WI38 (cell line): Measurements from ENCODE around the gene MCTP2.
"Not testable (repeated sequence)": the region's sequence is repeated elsewhere in the genome, so short reads cannot be mapped to it uniquely, and the experiment has no call there.

Source experiments
- H3K4me3 ChIP-seq: 2 replicates; pipeline ENCODE4 v1.5.1; 2011; ENCODE audit warnings: low read depth, mild to moderate bottlenecking, control low read depth, low read length
- TF ChIP-seq, protein P1 (sequence below): IDR thresholded peaks from 2 replicates; pipeline ENCODE4 v1.5.1; 2012; ENCODE audit warnings: low read depth, mild to moderate bottlenecking, control low read depth, low read length

The MCTP2 gene

DNA sequence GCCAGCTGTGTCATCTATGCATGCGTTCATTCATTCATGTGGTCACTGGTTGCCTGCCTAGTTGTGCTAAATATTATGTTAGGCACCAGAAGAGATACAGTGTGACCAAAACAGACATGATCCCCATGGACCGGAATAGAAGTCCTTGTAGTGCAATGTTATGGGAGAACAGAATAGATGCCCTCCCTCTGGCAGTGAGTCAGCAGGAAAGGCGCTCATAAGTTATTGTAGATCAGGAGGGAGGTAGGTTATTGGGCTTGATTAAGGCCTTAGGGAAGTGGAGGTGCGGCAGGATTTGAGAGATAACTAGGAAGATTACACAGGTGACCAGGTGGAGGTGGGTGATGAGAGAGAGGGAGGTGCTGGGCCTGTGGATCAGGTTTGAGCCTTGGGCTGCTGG, 5.2 kb downstream of the MCTP2 start:
- no peak overlapping the region for H3K4me3 ChIP-seq
- TF ChIP-seq, protein P1, sequence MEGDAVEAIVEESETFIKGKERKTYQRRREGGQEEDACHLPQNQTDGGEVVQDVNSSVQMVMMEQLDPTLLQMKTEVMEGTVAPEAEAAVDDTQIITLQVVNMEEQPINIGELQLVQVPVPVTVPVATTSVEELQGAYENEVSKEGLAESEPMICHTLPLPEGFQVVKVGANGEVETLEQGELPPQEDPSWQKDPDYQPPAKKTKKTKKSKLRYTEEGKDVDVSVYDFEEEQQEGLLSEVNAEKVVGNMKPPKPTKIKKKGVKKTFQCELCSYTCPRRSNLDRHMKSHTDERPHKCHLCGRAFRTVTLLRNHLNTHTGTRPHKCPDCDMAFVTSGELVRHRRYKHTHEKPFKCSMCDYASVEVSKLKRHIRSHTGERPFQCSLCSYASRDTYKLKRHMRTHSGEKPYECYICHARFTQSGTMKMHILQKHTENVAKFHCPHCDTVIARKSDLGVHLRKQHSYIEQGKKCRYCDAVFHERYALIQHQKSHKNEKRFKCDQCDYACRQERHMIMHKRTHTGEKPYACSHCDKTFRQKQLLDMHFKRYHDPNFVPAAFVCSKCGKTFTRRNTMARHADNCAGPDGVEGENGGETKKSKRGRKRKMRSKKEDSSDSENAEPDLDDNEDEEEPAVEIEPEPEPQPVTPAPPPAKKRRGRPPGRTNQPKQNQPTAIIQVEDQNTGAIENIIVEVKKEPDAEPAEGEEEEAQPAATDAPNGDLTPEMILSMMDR: no peak

DNA sequence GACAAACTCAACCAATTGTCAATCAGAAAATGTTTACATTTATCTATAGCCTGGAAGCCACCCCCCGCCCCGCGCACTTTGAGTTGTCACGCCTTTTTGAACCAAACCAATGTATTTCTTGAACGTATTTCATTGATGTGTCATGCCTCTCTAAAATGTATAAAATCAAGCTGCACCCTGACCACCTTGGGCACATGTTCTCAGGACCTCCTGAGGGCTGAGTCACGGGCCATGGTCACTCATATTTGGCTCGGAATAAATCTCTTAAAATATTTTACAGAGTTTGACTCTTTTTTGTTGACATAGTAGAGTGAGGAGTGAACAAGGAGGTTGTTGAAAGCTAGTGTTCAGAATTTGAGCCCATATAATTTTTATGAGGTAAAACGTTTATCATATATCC, 6.5 kb downstream of the MCTP2 start:
- no peak overlapping the region for H3K4me3 ChIP-seq
- TF ChIP-seq, protein P1: no peak

DNA sequence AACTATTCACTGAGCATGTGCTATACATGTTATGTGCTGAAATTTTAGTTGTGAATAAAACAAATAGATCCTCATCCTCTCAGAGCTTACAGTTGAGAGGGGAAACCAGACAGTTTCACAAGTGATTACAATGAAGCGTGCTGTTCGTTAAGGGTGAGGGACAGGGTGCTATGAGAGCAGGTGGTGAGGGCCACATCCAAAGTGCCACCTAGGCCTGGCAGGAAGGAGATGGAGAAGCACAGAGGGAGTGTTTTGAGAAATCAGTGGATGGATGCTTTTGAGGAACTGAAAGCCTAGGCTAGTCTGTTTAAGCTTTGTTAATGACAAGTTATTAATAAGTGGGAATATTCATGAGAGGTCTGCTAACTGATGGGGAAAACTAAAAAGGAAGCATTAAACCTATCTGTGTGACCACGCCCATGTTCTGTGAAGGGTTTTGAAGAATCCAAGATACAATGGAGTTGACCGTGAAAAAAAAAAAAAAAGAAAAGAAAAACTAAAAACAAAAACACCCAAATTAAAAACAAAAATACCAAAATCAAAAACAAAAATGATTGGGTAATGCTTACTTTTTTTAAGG, 7.3 kb downstream of the MCTP2 start:
- no peak overlapping the region for H3K4me3 ChIP-seq
- TF ChIP-seq, protein P1: no peak

DNA sequence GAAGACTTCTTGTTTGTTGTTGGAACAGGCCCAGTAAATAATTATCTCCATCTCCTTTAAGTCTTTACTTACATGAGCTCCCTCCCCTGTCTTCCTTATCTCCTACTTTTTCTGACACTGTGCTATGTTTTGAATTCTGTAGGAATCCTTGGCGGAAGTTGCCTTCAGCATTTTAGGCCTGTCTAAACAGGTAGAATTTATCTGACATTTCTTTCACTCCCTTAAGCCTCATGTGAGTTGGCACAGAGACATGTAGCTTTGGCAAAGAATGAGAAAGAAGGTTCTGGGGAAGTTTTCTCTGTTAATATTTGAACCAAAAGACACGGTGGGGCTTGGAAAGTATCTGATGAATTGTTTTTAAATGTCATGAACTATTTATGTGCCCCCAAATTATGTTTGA, 8.1 kb downstream of the MCTP2 start:
- no peak overlapping the region for H3K4me3 ChIP-seq
- TF ChIP-seq, protein P1: no peak

DNA sequence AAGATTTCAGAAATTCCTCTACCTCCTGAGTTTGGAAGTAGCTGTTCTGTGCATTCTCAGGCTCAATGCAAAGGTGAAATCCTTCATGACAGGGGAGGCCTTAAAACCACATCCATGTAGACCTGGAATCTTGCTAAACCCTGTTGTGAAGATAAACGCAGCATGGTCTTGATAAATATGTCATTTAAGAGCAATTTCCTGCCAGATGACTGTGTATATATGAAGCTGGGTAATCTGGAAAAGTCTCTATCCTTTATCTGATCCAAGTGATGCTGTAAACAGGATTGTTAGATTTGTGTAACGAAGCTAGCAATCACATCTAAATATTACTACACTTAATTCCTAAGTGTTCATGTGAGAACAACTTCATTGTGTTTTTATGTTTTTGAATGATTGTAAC, 9.1 kb downstream of the MCTP2 start:
- TF ChIP-seq, protein P1: no peak
- no peak overlapping the region for H3K4me3 ChIP-seq

DNA sequence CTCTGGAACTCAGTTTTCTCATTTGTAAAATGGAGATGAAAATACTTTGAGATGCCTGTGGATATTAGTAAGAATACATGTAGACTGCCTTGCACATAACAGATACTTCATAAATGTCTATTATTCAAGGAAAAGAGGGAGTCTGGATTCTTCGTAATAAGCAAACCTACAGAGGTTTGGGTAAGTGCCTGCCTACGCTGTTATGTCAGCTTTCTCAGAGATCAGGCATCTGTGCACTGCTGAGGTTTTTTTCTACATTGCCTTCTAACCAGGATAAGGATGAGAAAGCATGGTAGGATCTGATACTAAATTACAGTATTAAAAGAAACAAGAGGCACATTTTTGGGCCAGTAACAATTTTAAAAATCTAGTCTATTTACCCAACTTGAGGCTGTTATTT, 10.9 kb downstream of the MCTP2 start:
- no peak overlapping the region for H3K4me3 ChIP-seq
- TF ChIP-seq, protein P1: no peak

DNA sequence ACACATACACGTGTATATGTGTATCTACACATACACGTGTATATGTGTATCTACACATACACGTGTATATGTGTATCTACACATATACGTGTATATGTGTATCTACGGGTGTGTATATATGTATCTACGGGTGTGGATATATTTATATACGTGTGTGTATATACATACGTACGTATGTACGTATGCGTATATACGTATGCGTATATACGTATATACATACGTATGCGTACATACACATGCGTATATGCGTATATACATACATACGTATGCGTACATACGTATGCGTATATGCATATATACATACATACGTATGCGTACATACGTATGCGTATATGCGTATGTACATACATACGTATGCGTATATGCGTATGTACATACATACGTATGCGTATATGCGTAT, 11.6 kb downstream of the MCTP2 start:
- H3K4me3 ChIP-seq: not testable (repeated sequence)

DNA sequence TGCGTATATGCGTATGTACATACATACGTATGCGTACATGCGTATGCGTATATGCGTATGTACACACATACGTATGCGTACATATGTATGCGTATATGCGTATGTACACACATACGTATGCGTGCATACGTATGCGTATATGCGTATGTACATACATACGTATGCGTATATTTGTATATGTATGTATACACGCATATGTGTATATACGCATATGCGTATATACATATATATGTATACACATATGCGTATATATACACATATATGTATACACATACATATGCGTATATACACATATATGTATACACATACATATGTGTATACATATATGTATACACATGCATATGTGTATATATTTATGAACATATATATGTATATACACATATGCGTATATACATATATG, 12.1 kb downstream of the MCTP2 start:
- TF ChIP-seq, protein P1: no peak

More for the DNA sequence above, 12.1 kb downstream of the MCTP2 start:
- no peak overlapping the region for H3K4me3 ChIP-seq
